ENCODE measurements around the gene CRTAC1.

Gene CRTAC1

DNA sequence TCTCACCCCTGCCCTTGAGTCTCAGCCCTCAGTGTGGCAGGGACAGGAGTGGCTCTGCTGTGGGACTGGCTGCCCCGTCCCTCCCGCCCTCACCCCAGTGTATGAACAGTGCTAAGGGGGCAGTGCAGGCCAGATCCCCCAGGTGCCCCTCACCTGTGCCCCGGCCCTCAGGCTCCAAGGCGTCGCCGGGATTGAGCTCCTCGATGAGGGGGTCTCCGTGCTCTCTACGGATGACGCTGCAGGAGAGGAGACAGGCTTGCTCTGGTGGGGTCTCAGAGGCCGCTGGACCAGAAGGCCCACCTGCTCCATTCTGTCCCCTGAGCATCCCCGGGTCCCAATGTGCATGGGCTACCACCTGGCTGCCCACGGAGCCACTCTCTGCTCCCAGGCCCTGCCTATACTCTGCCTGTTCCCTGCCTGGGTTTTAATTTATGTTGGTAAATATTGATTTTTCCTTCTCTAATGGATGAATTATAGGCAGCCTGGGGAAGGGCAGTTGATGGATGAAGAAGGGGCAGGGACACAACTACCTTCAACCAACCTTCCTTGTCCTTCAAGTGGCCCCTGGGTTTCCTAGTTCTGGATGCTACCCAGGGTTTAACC, 133.6 kb downstream of the CRTAC1 start:
- DNase-seq (ENCODE audit: low read depth): no peak
- no peak overlapping the region for H3K4me3 ChIP-seq (ENCODE audit: low read depth, low read length)
- TF ChIP-seq, protein P1, sequence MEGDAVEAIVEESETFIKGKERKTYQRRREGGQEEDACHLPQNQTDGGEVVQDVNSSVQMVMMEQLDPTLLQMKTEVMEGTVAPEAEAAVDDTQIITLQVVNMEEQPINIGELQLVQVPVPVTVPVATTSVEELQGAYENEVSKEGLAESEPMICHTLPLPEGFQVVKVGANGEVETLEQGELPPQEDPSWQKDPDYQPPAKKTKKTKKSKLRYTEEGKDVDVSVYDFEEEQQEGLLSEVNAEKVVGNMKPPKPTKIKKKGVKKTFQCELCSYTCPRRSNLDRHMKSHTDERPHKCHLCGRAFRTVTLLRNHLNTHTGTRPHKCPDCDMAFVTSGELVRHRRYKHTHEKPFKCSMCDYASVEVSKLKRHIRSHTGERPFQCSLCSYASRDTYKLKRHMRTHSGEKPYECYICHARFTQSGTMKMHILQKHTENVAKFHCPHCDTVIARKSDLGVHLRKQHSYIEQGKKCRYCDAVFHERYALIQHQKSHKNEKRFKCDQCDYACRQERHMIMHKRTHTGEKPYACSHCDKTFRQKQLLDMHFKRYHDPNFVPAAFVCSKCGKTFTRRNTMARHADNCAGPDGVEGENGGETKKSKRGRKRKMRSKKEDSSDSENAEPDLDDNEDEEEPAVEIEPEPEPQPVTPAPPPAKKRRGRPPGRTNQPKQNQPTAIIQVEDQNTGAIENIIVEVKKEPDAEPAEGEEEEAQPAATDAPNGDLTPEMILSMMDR (conservative IDR thresholded peaks at IDR 0.05; ENCODE audit: low read depth, low read length): no peak

DNA sequence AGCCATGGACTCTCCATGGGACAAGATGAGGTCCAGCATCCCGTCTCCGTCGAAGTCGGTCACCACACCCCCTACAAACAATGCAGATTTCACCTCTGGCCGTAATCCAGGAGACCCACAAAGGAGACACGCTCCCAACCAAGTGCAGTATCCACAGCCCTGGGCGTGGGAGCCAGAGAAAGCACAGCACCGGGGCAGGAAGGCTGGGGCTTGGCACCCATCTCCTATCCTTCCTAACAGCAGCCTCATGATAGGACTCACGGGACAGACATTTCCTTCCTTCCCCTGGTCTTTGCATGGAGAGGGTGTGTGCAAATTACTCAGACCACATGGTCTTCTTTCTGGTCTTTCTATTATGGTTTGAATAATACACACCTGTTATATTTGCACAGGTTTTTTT, 134.5 kb downstream of the CRTAC1 start:
- no peak overlapping the region for H3K4me3 ChIP-seq (ENCODE audit: low read depth, low read length)
- DNase-seq (ENCODE audit: low read depth): no peak
- TF ChIP-seq, protein P1 (conservative IDR thresholded peaks at IDR 0.05; ENCODE audit: low read depth, low read length): no peak

DNA sequence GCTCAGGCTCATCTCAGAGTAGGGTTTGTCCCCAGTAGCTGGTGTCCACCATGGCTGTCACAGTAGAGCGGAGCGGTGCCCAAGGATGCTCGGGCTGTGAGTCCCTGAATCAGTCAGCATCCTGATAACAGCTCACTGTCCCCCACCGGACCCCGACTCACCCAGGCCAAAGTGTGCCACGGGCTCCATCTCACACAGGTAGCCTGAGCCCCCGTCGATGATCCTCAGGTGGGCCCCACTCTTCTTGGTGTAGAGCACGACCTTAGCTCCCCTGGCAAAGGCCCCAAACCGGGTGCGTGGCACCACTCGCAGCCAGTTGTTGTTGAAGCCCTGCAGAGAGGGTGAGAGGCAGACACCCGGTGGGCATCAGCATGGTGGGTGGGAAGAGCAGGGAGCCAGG, 135.3 kb downstream of the CRTAC1 start:
- TF ChIP-seq, protein P1 (conservative IDR thresholded peaks at IDR 0.05; ENCODE audit: low read depth, low read length): no peak
- DNase-seq (ENCODE audit: low read depth): no peak
- no peak overlapping the region for H3K4me3 ChIP-seq (ENCODE audit: low read depth, low read length)

DNA sequence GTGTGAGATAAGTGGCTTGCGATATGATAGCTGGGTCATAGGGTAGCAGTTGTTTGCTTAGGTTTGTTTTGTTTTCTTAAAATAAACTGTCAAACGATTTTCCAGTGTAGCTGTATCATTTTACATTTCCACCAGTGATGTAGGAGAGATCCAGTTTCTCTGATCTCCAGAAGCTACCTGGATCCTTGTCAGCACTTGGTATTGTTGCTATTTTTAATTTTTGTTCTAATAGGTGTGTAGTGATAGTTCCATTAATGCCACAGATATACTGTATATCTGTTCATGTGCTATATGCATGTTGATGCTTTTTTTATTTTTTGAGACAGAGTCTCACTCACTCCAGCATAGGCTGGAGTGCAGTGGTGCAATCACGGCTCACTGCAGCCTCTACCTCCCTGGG, 136.3 kb downstream of the CRTAC1 start:
- DNase-seq (ENCODE audit: low read depth): no peak
- H3K4me3 ChIP-seq (ENCODE audit: low read depth, low read length): no peak overlapping the region
- TF ChIP-seq, protein P1 (conservative IDR thresholded peaks at IDR 0.05; ENCODE audit: low read depth, low read length): no peak

DNA sequence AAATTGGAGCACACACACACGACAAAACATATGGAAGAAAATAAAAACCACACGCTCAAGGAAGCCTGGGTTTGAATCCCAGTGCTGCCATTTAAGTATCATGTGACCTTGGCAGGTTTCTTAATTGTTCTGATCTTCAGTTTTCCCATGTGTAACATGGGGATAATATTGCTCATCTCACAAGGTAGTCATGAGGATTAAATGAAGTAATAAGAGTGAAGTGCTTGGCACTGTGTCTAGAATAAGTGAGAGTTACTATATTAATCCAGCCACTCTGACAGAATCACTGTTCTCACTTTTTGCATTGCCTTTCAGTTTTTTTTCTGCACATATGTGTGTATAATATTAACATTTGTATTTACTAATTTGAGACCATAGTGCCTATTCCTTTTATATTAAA, 137.5 kb downstream of the CRTAC1 start:
- TF ChIP-seq, protein P1 (conservative IDR thresholded peaks at IDR 0.05; ENCODE audit: low read depth, low read length): no peak
- DNase-seq (ENCODE audit: low read depth): no peak
- H3K4me3 ChIP-seq (ENCODE audit: low read depth, low read length): no peak overlapping the region

DNA sequence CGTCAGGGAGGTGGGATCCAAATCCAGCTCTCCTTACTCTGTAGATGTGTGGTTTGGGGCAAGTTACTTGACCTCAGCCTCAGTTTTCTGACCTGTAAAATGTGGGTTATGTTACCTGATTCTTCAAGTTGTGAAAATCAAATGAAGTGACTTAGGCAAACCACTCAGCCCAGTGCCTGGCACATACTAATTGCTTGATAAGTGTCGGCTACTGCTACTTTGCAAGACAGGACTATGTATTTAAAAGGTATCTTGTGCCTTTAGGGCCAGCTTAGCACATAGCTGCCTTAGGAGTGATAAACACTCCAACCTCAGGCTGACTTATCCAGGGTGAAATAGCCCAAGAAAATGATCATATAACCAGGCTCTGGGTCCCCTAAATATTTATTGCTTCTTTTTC, 137.9 kb downstream of the CRTAC1 start:
- no peak for DNase-seq (ENCODE audit: low read depth)

More for the DNA sequence above, 137.9 kb downstream of the CRTAC1 start:
- no peak overlapping the region for H3K4me3 ChIP-seq (ENCODE audit: low read depth, low read length)
- TF ChIP-seq, protein P1 (conservative IDR thresholded peaks at IDR 0.05; ENCODE audit: low read depth, low read length): no peak
